CD14-positive monocyte (primary cell): ENCODE results near the gene F10. TPM values are rescaled to one million over a fixed set of nuclear protein-coding genes. Genes with fewer than 3 reads are reported as not detected.

Experiments used
- DNase-seq, 3 donors: peaks; one replicate each; pipeline ENCODE4 v3.0.0-alpha.2; 2011 to 2022
- H2AFZ ChIP-seq: 2 replicates; pipeline ENCODE4 v1.6.0; 2012; ENCODE audit warnings: mild to moderate bottlenecking, low read depth, low read length, inconsistent platforms; ENCODE audit not compliant: insufficient read depth, poor library complexity, severe bottlenecking
- H3K27ac ChIP-seq, 2 donors: 1 replicate in 1 of 2; 2 replicates in 1 of 2; pipeline ENCODE4 v1.5.1; 2012 to 2013; ENCODE audit warnings: low read length in 2 of 2, control low read depth in 1 of 2, inconsistent platforms in 1 of 2, low read depth in 1 of 2, mild to moderate bottlenecking in 1 of 2
- H3K27me3 ChIP-seq, 2 donors: one replicate each; pipeline versions ENCODE4 v1.6.0 to v1.6.1; 2011 to 2013; ENCODE audit warnings: low read length in 2 of 2; ENCODE audit not compliant: control insufficient read depth in 2 of 2, insufficient read depth in 2 of 2
- H3K36me3 ChIP-seq, 2 donors: replicated peaks in 1 of 2; 1 replicate in 1 of 2; 2 replicates in 1 of 2; pipeline versions ENCODE4 v1.5.1 to v1.6.1; 2012 to 2013; ENCODE audit warnings: low read length in 2 of 2, control low read depth in 1 of 2, inconsistent platforms in 1 of 2, mild to moderate bottlenecking in 1 of 2; ENCODE audit not compliant: insufficient read depth in 2 of 2, control insufficient read depth in 1 of 2
- H3K4me1 ChIP-seq, 2 donors: 1 replicate in 1 of 2; 2 replicates in 1 of 2; pipeline versions ENCODE4 v1.5.1 to v1.6.1; 2012 to 2013; ENCODE audit warnings: low read length in 2 of 2, control low read depth in 1 of 2, inconsistent platforms in 1 of 2, mild to moderate bottlenecking in 1 of 2, moderate library complexity in 1 of 2; ENCODE audit not compliant: insufficient read depth in 2 of 2, control insufficient read depth in 1 of 2
- H3K4me2 ChIP-seq: replicated peaks from 2 replicates; pipeline ENCODE3; 2012; ENCODE audit warnings: low read length, moderate library complexity, mild to moderate bottlenecking; ENCODE audit not compliant: poor library complexity, severe bottlenecking; ENCODE audit errors: extremely low read depth
- H3K4me3 ChIP-seq, 3 experiments: fragments of 200-600 bp in 1 of 3; sonication (generic) in 1 of 3; replicated peaks in 1 of 3; 1 replicate in 2 of 3; 2 replicates in 1 of 3; pipeline ENCODE4 v1.5.1; 2011 to 2013; ENCODE audit warnings: low read length in 3 of 3, mild to moderate bottlenecking in 3 of 3, control low read depth in 2 of 3, low read depth in 2 of 3, inconsistent platforms in 1 of 3, moderate library complexity in 1 of 3
- H3K79me2 ChIP-seq: 2 replicates; pipeline ENCODE4 v1.6.0; 2012; ENCODE audit warnings: mild to moderate bottlenecking, control low read depth, inconsistent platforms, low read length, moderate library complexity; ENCODE audit not compliant: insufficient read depth
- H3K9ac ChIP-seq: 2 replicates; pipeline ENCODE4 v1.6.0; 2017; ENCODE audit warnings: low read length, mild to moderate bottlenecking; ENCODE audit not compliant: insufficient read depth, poor library complexity, severe bottlenecking
- H3K9me3 ChIP-seq, 2 donors: replicated peaks in 1 of 2; 1 replicate in 1 of 2; 2 replicates in 1 of 2; pipeline versions ENCODE4 v1.5.1 to v1.6.1; 2012 to 2013; ENCODE audit warnings: low read length in 2 of 2, control low read depth in 1 of 2; ENCODE audit not compliant: control insufficient read depth in 1 of 2, insufficient read depth in 1 of 2
- H4K20me1 ChIP-seq: 2 replicates; pipeline ENCODE4 v1.6.0; 2012; ENCODE audit warnings: mild to moderate bottlenecking, low read length, control low read depth, moderate library complexity; ENCODE audit not compliant: insufficient read depth
- H3K27ac Mint-ChIP-seq, 7 donors: one replicate each; pipeline ENCODE4 v1.8.0; 2020; ENCODE audit warnings: mild to moderate bottlenecking in 7 of 7, mixed read lengths in 7 of 7, moderate library complexity in 6 of 7, inconsistent platforms in 2 of 7
- H3K27me3 Mint-ChIP-seq, 3 donors: one replicate each; pipeline ENCODE4 v1.8.0; 2021 to 2022; ENCODE audit warnings: low read depth in 3 of 3, mild to moderate bottlenecking in 3 of 3, mixed read lengths in 3 of 3, moderate library complexity in 3 of 3, inconsistent platforms in 1 of 3
- H3K36me3 Mint-ChIP-seq, 2 donors: one replicate each; pipeline ENCODE4 v1.8.0; 2020; ENCODE audit warnings: mixed read lengths in 2 of 2, inconsistent platforms in 1 of 2, mild to moderate bottlenecking in 1 of 2
- H3K4me1 Mint-ChIP-seq: one replicate; pipeline ENCODE4 v1.8.0; 2020; ENCODE audit warnings: mild to moderate bottlenecking, mixed read lengths
- H3K4me3 Mint-ChIP-seq, 2 donors: one replicate each; pipeline ENCODE4 v1.8.0; 2020; ENCODE audit warnings: mild to moderate bottlenecking in 2 of 2, mixed read lengths in 2 of 2, moderate library complexity in 1 of 2
- H3K9me3 Mint-ChIP-seq, 7 donors: one replicate each; pipeline ENCODE4 v1.8.0; 2020 to 2022; ENCODE audit warnings: mixed read lengths in 7 of 7, mild to moderate bottlenecking in 6 of 7, moderate library complexity in 6 of 7, inconsistent platforms in 2 of 7
- WGBS: methylation state at CpG from one replicate; pipeline ENCODE4 v1.1.5; 2013; ENCODE audit warnings: missing lambda C conversion rate; ENCODE audit not compliant: insufficient coverage; 5-methylcytosine and 5-hydroxymethylcytosine counted together
- intact Hi-C, 2 donors: fragments of 100-400 bp; cut with micrococcal nuclease; formaldehyde crosslinking; loops; one replicate each; pipeline versions ENCODE4 v1.15.0 to v1.15.1; 2023
- polyA plus RNA-seq, 3 donors: library from polyadenylated mRNA; depleted of rRNA in 1 of 3; unstranded in 2 of 3; stranded (reverse) in 1 of 3; fragments of 300-500 nt in 2 of 3; fragments of >200 nt in 1 of 3; fragmentation: Illumina TruSeq in 2 of 3; gene quantifications; 1 replicate in 2 of 3; 2 replicates in 1 of 3; pipeline ENCODE4 v1.2.3, GENCODE V29; 2012 to 2021
- TF ChIP-seq, protein P1 (sequence below): fragments of 200-600 bp; IDR thresholded peaks from one replicate; pipeline ENCODE4 v1.8.0; 2022; ENCODE audit warnings: antibody characterized with exemption, mild to moderate bottlenecking

F10 gene
- polyA plus RNA-seq, 3 donors: not detected

GRCh38 chr13:113151745-113152690, 29.4 kb downstream of the F10 start:
- peaks cover 13 to 27% of the 10 kb centered on the region in 2 donors for H3K27me3 ChIP-seq
- H3K4me2 ChIP-seq: peak overlapping the region; percentile 94
- peak overlapping the region; percentile 83 to 97 for H3K4me3 Mint-ChIP-seq
- H3K36me3 Mint-ChIP-seq: peaks cover 6 to 7% of the 10 kb centered on the region in 2 donors
- peaks cover 4 to 6% of the 10 kb centered on the region in 2 donors for H3K9me3 ChIP-seq
- TF ChIP-seq, protein P1, sequence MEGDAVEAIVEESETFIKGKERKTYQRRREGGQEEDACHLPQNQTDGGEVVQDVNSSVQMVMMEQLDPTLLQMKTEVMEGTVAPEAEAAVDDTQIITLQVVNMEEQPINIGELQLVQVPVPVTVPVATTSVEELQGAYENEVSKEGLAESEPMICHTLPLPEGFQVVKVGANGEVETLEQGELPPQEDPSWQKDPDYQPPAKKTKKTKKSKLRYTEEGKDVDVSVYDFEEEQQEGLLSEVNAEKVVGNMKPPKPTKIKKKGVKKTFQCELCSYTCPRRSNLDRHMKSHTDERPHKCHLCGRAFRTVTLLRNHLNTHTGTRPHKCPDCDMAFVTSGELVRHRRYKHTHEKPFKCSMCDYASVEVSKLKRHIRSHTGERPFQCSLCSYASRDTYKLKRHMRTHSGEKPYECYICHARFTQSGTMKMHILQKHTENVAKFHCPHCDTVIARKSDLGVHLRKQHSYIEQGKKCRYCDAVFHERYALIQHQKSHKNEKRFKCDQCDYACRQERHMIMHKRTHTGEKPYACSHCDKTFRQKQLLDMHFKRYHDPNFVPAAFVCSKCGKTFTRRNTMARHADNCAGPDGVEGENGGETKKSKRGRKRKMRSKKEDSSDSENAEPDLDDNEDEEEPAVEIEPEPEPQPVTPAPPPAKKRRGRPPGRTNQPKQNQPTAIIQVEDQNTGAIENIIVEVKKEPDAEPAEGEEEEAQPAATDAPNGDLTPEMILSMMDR: no peak
- no peak overlapping the region for H3K27ac ChIP-seq
- H3K27me3 Mint-ChIP-seq: peaks cover 20 to 33% (median 30%) of the 10 kb centered on the region in 3 donors
- DNase-seq: peak; percentile 30 to 59 (median 33)
- no peaks in the 10 kb centered on the region for H4K20me1 ChIP-seq
- H3K4me1 ChIP-seq: peaks cover 24 to 28% of the 10 kb centered on the region in 2 donors
- peaks cover 27% of the 10 kb centered on the region for H3K4me1 Mint-ChIP-seq
- peak overlapping the region; percentile 100 for H2AFZ ChIP-seq
- 53% methylated on average over 25 of the region's 28 CpGs for WGBS
- intact Hi-C loops: loop anchor here (2.0 to 5.0 kb wide), 2 partner anchors 57 to 145 kb away; partner anchors contain the start of genes CUL4A (in 1 of the 2), LAMP1 (in 1 of the 2) and PCID2 (in 1 of the 2)
- H3K79me2 ChIP-seq: no peaks in the 10 kb centered on the region
- peak overlapping the region; percentile 67 for H3K9ac ChIP-seq
- H3K36me3 ChIP-seq: no peaks in the 10 kb centered on the region
- H3K9me3 Mint-ChIP-seq: peaks cover 2 to 22% (median 11%) of the 10 kb centered on the region in 7 donors
- H3K4me3 ChIP-seq: peak overlapping the region in 2 of 3 experiments; percentile 31 to 77
- H3K27ac Mint-ChIP-seq: peak overlapping the region in 3 of 7 donors; percentile 42 to 82 (median 70)

- intact Hi-C loops: loop anchor here (2.0 to 5.0 kb wide), 2 partner anchors 56 to 145 kb away; partner anchors contain the start of genes CUL4A (in 1 of the 2), LAMP1 (in 1 of the 2) and PCID2 (in 1 of the 2)
- H3K4me1 Mint-ChIP-seq: peaks cover 27% of the 10 kb centered on the region
- no peak for DNase-seq
- H3K9me3 ChIP-seq: peaks cover 4 to 6% of the 10 kb centered on the region in 2 donors
- peaks cover 2 to 22% (median 11%) of the 10 kb centered on the region in 7 donors for H3K9me3 Mint-ChIP-seq
- WGBS: 50% methylated on average over 2 of the region's 2 CpGs
- H3K36me3 ChIP-seq: no peaks in the 10 kb centered on the region
- peak overlapping the region; percentile 100 for H2AFZ ChIP-seq
- peaks cover 24 to 28% of the 10 kb centered on the region in 2 donors for H3K4me1 ChIP-seq
- H3K4me3 Mint-ChIP-seq: peak overlapping the region; percentile 83 to 97
- H3K27me3 ChIP-seq: peaks cover 13 to 27% of the 10 kb centered on the region in 2 donors
- TF ChIP-seq, protein P1: no peak
- peak overlapping the region; percentile 31 to 77 (median 46) for H3K4me3 ChIP-seq
- no peak overlapping the region for H3K27ac ChIP-seq
- peak overlapping the region; percentile 67 for H3K9ac ChIP-seq
- peaks cover 26 to 34% (median 33%) of the 10 kb centered on the region in 3 donors for H3K27me3 Mint-ChIP-seq
- H4K20me1 ChIP-seq: no peaks in the 10 kb centered on the region
- H3K27ac Mint-ChIP-seq: peak overlapping the region in 4 of 7 donors; percentile 5 to 82 (median 66)
- H3K4me2 ChIP-seq: peak overlapping the region; percentile 94
- H3K79me2 ChIP-seq: no peaks in the 10 kb centered on the region
- peaks cover 6 to 7% of the 10 kb centered on the region in 2 donors for H3K36me3 Mint-ChIP-seq
Measured at GRCh38 chr13:113152691-113152983, 30.0 kb downstream of the F10 start.
